ENCODE measurements around the gene RSPH9.
A peak's percentile ranks its signal among the peaks of the same experiment; 100 is the strongest.

RSPH9 gene, protein sequence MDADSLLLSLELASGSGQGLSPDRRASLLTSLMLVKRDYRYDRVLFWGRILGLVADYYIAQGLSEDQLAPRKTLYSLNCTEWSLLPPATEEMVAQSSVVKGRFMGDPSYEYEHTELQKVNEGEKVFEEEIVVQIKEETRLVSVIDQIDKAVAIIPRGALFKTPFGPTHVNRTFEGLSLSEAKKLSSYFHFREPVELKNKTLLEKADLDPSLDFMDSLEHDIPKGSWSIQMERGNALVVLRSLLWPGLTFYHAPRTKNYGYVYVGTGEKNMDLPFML

DNA sequence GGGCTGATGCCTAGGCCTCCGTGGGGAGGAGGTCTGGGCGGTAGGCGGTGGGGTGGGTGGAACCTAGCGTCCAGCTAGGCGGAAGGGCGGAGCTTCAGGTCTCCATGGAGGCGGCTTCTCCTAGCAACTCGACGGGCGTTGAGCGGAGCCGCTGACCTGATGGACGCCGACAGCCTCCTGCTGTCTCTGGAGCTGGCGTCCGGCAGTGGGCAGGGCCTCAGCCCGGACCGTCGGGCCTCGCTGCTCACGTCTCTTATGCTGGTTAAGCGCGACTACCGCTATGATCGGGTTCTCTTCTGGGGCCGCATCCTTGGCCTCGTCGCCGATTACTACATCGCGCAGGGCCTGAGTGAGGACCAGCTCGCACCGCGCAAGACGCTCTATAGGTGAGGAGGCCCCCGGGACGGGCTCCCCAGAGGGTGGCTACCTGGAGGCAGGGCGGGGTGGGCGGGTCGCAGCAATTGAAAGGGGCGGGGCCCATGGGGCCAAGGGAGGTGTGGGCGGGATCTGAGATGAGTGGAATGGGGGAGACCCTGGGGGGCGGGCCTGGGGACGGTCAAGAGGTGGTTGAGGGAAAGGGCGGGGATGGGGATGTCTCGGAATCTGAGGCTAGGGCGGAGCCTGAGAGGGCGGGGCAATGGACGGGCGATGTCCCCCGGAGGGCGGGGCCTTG is at the start of gene RSPH9:
Gene RSPH9 (plus strand): TSS at position 97 of the 673 bp plus-strand sequence. CDS start 63 bp downstream, at position 160.
- peak; percentile 86 for DNase-seq (ENCODE audit: low spot score)

DNA sequence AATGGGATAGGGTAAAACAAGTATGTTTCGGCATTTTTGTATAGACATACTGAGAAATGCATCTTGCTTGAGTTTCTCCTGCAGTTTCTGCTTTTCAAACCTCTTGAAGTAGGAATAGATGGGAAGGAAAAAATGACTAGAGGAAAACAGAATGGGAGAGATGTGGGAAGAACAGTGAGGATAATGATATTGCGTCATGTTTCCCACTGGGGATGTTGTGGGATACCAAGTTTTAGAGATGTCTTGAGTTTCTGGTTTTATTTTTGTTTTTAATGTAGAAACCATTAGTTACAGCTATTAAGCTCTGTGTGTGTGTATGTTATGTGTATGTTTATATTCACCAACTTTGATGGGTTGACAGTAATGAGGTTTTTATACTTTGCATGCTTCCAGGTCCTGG is 44.2 kb upstream of the RSPH9 start:
- DNase-seq (ENCODE audit: low spot score): no peak

DNA sequence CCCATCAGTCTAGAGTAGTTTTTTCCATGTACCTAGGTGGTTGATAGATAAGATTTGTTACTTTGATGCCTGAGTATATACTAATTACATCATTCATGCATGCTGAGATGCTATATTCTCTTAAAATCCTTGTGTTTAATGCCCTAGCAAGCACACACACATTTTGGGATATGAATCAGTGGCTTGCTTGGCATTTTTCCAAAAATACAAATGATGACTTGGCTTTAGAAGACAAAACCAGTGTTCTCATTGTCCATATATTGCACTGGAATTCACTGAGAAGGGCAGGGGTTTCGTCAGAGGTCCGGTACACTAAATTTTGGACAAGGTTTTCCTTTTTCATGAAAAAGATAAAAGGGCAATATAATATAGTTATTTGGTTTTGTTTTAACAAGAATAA is 40.7 kb upstream of the RSPH9 start:
- DNase-seq (ENCODE audit: low spot score): no peak

DNA sequence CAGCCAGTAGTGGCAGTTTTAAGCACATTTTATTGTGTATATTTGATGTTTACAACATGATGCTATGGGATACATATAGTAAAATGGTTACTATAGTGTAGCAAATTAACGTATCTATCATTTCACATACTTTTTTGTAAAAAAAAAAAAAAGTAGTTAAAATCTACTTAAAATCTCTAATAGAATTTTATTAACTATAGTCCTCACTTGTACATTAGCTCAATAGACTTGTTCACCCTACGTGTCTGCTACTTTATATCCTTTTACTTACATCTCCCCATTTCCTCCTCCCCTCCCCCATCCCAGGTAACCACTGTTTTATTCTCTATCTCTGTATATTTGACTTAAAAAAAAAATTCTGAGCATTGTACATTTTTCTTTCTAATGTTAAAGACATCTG is 38.8 kb upstream of the RSPH9 start:
- no peak for DNase-seq (ENCODE audit: low spot score)

DNA sequence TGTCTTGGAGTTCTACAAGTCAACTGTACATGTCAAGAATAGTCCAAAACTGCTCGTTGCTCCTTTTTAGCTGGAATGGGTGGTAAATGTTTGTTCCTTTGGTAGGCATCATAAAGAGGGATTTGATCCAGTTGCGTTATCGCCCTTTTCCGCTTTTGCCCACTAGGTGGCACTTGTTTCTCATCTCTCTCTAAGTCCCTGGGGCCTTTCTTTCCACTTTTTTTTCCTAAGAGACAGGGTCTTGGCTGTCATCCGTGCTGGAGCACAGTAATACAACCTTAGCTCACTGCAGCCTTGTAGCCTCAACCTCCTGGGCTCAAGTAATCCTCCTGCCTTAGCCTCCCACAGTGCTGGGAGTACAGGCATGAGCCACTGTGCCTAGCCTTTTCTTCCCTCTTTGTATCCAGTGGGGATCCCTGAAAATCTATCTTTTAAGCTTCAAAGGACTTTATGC is 36.5 kb upstream of the RSPH9 start:
- peak; percentile 86 for DNase-seq (ENCODE audit: low spot score)

DNA sequence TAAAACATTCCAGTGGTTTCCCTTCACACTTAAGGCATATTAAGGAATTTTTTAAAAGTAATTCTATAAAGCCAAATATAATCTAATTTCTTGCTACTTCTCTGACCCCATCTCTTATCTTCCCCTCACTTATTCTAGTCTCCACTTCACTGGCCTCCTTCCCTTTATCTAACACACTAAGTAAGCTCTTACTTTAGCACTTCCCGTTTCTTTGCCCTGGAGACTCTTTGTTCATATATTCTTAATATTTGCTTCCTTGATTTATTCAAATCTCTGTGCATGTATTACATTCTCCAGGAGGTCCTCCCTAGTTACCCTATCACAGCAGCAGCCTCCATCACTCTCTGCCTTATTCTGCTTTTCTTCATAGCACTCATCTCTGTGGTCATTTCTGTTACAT is 36.0 kb upstream of the RSPH9 start:
- no peak for DNase-seq (ENCODE audit: low spot score)

DNA sequence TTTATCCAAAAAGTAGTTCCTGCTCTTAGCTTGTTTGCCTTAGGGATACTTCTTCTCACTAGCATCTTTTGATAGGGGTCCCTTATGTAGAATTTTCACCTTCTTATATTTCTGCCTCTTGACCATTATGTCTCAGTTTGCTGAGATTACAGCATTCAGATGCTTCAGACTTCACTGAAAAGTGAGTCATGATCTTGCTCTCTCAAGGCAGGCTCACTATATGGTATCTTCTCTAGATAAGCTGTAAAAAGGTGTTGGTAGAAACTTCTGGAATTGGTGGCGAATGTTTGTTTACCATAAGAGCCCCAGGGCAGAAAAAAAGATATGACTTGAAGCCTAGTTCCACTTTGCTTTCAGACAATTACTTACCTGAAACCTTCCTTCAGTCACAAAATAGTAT is 35.4 kb upstream of the RSPH9 start:
- DNase-seq (ENCODE audit: low spot score): no peak

DNA sequence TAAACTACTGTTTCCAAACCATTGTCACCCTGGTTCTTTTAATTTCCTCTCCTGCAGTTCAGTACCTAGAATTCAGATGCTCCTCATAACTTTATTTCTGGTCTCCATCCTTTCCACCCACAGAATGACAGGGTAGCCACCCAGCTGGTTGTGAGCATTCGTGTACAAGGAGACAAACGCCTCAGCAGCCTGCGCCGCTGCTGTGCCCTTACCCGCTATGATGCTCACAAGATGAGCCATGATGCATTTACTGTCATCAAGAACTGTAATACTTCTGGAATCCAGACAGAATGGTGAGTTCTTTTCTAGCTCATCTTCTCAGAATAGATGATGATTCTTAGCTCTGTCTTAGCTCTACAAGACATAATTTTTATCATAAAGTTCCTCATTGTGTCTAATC is 34.4 kb upstream of the RSPH9 start:
- no peak for DNase-seq (ENCODE audit: low spot score)

DNA sequence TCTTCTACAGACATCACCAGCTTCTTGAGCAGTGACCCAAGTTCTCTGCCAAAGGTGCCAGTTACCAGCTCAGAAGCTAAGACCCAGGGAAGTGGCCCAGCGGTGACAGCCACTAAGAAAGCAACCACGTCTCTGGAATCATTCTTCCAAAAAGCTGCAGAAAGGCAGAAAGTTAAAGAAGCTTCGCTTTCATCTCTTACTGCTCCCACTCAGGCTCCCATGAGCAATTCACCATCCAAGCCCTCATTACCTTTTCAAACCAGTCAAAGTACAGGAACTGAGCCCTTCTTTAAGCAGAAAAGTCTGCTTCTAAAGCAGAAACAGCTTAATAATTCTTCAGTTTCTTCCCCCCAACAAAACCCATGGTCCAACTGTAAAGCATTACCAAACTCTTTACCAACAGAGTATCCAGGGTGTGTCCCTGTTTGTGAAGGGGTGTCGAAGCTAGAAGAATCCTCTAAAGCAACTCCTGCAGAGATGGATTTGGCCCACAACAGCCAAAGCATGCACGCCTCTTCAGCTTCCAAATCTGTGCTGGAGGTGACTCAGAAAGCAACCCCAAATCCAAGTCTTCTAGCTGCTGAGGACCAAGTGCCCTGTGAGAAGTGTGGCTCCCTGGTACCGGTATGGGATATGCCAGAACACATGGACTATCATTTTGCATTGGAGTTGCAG is 31.0 kb upstream of the RSPH9 start:
- DNase-seq (ENCODE audit: low spot score): no peak

DNA sequence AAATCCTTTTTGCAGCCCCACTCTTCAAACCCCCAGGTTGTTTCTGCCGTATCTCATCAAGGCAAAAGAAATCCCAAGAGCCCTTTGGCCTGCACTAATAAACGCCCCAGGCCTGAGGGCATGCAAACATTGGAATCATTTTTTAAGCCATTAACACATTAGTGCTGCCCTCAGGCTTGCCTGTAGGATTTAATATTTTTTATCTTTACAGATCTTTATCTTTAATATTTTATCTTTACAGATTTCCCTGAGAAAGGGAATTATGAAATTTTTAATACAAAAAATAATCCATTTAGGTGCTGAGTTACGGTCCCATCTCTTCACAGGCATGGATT is 30.5 kb upstream of the RSPH9 start:
- no peak for DNase-seq (ENCODE audit: low spot score)

DNA sequence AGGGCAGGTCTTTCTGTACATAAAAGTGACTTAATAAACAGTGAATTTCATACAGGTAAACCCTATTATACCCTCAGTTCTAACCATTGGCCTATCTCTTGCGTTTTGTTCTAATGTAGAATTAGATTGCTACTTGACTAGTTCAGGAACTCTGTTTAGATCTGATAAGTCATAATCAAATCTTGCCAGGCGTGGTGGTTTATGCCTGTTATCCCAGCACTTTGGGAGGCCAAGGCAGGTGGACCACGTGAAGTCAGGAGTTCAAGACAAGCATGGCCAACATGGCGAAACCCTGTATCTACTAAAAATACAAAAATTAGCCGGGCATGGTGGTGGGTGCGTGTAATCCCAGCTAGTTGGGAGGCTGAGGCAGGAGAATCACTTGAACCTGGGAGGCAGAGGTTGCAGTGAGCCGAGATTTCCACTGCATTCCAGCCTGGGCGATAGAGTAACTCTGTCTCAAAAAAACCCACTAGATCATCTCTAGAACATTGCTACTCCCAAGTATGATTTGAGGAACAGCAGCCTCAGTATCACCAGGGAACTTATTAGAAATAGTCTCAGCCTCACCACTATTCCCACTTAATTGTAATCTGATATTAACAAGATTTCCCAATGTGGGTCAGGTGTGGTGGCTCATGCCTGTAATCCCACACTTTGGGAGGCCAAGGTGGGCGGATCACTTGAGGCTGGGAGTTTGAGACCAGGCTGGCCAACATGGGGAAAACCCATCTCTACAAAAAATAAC is 27.9 kb upstream of the RSPH9 start:
- DNase-seq (ENCODE audit: low spot score): no peak

DNA sequence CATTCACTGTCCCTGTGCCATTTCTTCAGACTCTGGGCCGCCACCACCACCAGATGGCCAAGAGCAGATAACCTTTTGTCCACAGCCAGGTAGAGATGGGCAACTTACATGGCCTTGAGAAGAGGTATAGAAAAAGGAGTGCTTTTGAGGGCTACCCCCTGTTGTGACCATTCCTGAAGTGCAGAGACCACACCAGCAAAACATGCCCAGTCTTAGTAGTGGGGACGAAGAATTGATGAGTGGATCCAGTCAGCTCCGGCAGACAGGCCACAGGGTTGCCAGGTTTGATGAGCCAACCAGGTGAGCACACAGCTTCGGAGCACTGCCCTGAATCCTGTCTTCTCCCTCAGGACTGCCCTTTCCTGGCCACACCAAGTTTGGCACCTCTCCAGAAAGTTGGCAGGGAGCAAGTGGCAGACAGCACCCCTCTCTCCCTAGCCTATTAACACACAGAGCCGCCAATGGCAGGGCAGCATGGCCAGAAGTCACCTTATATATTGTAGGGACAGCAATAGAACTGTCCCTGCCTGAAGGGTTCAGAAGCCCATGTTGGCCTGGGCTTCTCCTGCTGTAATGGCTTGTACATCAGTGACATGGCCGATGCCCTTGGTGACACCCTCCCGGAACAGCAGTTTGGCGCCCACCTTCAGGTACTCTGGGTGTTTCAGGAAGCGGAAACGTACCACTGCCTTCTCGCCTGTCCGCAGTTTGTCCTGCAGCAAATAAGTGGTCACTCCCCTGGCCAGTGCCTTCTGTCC is 23.6 kb upstream of the RSPH9 start:
- peak; percentile 4 for DNase-seq (ENCODE audit: low spot score)

DNA sequence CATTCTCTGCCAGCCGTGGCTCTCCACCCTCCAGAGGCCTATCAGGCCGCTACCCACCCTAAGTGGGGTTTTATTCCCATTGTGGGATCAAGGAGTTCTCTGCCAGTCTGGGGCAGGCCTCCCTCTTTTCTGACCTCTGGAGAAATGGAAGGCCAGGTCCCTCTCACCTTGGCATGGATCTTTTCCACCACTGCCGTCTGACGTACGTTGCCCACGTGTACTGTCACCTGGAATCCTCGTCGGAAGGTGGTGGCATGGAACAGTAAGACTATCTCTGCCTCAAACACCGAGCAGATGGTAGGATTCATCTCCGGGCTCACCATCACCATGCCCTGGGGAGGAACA is 23.0 kb upstream of the RSPH9 start:
- no peak for DNase-seq (ENCODE audit: low spot score)

DNA sequence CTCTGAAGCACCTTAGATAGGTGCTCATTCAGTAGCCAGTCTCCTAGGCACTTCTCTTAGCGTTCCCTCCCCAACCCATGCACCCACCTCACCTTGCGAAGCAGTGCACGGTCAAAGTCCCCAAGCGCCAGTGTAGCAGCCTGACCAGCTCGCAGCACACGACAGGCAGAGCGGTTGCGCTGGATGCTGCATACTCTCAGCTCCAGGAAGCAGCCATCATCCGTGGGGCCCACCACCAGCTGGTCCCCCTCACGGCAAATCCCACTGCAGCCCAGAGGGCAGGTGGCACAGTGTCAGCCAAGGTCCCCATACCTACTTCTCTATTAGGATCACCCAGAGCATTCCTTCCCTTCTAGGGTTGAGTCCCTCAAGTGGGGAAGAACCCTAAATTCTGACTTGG is 22.3 kb upstream of the RSPH9 start:
- peak; percentile 4 for DNase-seq (ENCODE audit: low spot score)

DNA sequence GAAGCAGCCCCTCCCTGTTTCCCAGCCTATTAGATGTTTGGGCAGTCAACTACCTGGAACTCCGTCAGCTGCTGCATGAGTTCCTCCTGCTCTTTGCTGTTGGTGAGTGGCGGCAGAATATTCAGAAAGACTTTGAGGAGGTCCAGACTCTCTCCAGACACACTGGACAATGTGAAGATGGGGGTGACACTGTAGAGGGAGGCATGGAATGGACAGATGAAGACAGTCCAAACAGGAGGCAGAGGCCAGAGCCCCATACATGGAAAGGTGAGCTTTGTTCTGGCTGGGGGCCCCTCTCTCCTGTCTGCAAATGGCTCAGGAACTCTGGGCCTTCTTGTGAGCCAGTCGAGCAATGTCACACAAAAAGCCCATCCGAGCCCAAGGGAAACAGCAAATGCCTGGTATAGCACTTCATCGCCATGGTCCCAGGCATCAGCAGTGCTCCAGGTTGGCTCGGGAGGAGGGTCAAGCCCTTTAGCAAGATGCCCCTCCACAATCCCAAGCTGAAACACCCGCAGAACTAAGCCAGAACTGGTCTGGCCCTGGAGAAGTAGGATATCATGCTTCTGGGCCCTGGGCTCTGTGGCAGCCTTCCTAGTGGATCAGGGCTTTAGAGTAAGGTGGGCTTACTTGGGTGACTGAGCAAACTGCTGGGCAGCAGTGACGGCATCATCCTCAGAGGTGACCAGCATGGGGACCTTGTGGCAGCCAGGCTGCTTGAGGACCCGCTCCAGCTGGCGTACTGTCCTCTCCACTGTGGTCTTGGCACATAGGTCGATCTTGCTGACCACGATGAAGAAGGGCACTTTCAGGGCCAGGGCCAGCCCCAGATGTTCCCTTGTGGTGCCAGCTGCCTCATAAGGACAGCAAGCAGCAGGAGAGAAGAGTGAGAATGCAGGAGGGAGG is 20.7 kb upstream of the RSPH9 start:
- DNase-seq (ENCODE audit: low spot score): peak; percentile 6

DNA sequence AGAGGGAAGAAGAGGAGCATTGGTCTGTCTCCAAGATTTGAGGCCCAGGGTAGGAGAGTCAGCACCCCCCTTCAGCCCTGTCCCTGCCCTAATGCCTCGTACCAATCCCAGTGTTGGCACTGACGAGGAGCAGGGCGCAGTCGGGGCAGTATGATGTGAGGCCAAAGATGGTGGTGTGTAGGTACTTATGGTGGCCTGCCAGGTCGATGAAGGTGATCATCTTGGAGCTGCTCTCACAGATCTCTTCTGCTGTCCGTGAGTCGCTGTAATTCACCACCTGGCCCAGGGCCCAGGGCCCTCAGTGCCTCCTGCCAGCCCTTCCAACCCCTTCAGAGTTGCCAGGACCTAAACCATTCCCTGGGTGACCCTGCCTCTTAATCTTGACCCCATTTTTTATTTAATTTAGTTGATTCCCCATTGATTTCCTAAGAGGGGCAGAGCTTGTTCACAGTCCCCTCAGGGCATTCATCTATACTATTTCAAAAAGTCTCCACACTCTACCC is 20.0 kb upstream of the RSPH9 start:
- no peak for DNase-seq (ENCODE audit: low spot score)

DNA sequence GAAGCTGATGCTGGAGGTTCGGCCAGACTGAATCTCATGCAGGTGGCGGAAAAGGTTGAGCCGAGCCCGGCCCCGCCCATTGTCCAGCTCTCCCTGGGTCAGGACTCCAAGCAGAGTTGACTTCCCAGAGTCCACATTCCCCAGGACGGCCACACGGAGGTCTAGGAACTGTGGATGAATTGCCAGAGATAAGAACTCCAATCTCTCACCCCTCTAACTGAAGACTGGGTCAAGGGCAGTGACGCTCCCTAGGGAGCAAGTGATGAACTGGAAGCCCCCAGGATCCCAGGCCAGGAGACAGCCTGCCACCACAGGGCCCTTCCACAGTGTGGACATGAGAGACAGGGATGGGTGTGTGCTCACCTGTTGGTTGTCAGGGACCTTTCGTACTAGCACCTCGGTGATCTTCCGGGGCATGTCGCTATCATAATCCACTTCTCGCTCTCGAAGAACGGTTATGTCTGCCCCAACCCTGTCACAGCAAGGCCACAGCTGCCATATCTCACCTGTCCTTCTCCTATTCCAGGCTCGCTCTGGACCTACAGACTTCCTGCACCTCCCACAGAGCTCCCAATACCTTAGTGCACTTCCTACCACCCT is 19.3 kb upstream of the RSPH9 start:
- DNase-seq (ENCODE audit: low spot score): no peak

DNA sequence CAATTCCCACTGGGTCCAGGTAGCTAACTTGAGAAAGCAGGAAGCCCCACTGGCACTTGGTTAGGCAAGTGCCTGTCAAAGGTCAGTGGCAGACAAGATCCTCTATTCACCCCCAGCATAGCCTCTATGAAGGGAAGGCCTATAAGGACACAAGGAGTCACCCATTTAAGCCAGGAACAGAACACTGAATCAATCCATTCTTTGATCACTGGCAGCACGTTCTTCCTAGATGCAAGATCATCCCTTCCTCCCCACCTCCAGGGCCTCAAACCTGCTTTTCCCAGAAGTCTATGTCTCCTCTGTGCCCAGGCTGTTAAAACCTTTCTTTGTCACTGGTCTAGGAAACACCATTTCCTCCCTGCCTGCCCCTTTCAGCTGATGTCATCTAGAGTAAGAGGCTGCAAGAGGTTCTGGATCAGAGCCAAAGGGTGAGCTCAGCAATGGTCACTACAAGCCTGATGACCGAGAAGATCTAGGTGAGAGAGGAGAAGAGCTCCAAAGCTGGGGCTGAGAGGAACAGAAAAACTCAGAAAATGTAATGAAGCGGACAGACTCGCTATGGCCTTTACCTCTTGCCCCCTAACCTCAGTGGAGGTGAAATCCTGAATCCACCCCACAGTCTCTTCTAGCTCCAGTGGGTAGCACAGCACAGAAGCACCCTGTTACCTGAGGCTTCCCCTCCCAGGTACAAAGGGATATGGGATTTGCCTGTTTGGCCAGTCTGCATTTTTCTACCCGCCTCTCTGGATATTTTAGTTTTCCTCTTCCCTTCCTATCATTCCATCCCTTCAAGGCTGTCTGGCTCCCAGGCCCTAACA is 17.6 kb upstream of the RSPH9 start:
- peak; percentile 94 for DNase-seq (ENCODE audit: low spot score)

DNA sequence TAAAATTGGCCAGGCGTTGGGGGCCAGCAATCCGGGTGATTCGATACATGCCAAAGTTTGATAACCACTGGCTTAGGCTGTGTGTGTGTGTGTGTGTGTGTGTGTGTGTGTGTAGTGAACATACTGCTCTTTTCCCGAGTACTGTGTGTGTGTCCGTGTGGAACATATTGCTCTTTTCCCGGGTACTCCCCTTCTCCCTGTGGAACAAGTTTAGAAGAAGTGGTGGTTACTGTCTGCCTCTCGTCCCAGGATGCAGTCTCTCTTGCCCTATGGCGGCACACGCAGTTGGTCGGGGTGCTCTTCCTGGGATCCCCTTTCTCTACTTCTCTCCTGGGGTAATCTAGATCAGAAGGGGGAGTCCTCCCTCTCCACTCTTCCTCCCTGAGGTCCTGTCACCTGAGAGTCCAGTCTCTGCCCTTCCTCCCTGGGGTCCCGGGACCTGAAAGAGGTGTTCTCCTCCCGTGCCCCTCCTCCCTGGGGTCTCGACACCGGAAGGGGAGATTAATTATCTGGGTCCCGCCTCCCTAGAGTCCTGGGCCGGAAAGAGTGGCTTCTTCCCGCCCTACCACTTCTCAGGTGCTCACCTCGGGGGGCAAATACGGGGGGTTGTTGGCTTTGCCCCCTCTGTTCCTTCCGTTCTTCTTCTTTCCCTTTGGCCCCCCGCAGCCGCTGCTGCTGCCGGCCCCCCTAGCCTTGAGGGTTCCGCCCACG is 16.3 kb upstream of the RSPH9 start:
- DNase-seq (ENCODE audit: low spot score): peak; percentile 70

Data from hematopoietic multipotent progenitor cell treated with erythropoietin and hydrocortisone succinate and interleukin-3 and kit ligand, for 17 days (in vitro differentiated cells).